Muscle of arm (tissue), 14 donors: ENCODE results near the gene MYH13. TPM values are rescaled to one million over a fixed set of nuclear protein-coding genes. Genes with fewer than 3 reads are reported as not detected.

Experiments used
- DNase-seq: peaks from one replicate; pipeline ENCODE4 v3.0.0-alpha.2; 2013
- long read RNA-seq, 11 donors: transcript quantifications; one replicate each; lab custom pipeline, GENCODE V29; 2026
- polyA plus RNA-seq, 12 donors: library from polyadenylated mRNA; unstranded; fragments of 120-200 nt; gene quantifications; one replicate each; pipeline ENCODE4 v1.2.1, GENCODE V29; 2013; ENCODE audit not compliant: insufficient read length in 12 of 12

The MYH13 gene
- 10 to 100 TPM in 1 of 12 donors, 1 to 10 TPM in 4, under 1 TPM in 6, not detected in 1; 0.39 to 33.1 (median 0.94) TPM for polyA plus RNA-seq
- long read RNA-seq, donor 1: 0 reads
- long read RNA-seq, donor 2: 0 reads
- long read RNA-seq, donor 3: 0 reads
- long read RNA-seq, donor 4: 0 reads
- long read RNA-seq, donor 5: 0 reads
- long read RNA-seq, donor 6: 0 reads
- long read RNA-seq, donor 7: 0 reads
- long read RNA-seq, donor 8: 0 reads
- long read RNA-seq, donor 9: 0 reads
- long read RNA-seq, donor 10: 0 reads
- long read RNA-seq, donor 11: 0 reads

DNA sequence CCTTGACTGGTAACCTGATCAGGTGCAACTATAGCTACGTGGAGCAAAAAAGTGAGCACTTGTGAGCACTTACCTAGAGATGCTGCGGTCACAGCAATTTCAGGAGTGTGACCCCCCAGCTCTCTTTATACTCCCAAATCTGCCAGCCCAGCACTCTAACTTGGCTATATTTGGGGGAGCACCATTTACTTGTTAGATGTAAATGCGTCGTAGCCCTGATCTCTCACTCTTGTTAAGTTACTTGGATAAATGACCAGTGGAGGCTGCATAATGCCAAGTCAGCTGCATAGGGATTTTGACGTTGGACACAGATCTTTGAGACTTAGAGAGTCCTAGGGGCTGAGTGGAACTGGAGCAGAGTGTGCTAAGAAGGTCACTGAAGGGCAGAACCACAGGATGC lies at the start of gene MYH13:
TSS of gene MYH13 (minus strand) at position 101 of the 400 bp plus-strand sequence. CDS start 8,476 bp downstream, outside the sequence.
- no peak for DNase-seq

DNA sequence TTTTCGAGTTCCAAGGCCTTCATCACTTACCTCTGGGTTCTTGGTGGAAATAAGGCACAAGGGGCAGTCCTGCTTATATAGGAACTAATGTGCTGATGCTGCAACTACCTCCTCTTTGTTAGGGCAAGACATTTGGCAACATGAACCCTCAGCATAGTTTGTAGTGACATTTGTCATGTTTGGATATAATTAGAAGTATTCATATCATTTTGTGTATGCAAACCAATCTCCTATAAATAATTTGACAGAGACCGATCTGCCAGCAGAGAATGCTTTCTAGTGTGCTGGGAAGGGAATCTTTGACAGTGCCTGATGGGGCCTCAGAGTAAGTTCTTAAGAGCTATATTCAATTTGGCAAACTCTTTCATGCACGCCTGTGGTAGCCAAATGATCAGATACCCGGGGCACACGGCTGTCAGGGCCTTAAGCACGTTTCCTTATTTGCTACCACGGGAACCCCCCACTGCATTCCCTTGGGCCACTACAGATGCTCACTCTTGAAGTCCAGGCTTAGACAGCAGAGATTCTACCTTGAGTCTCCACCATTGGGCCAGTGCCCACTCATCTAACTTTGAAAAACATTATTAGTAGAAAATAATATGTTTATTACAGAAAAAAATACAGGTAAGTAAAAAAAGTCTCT lies 49.2 kb upstream of the MYH13 start, which contains the start of gene MYH8:
TSS of gene MYH8 (minus strand) at position 51 of the 643 bp plus-strand sequence. CDS start 1,723 bp downstream, outside the sequence.
- peak; percentile 9 for DNase-seq

DNA sequence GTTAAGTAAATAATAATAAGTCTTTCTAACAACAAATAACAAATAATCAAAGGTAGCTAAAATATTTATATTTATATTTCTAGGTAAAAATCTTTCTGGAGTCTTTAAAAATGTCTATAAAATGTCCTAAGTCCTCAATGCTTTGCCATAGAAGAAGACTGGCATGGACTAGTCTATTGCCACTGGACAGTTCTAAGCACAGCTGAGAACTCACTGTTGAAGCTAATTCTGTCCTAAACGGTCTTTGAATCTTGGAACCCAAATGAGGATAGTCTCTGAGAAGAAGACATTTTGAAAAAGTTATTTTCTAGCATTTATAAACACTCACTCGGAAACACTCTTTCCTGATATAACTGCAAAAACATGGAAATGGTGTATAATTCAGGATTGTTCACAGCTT lies 48.4 kb upstream of the MYH13 start:
- no peak for DNase-seq

DNA sequence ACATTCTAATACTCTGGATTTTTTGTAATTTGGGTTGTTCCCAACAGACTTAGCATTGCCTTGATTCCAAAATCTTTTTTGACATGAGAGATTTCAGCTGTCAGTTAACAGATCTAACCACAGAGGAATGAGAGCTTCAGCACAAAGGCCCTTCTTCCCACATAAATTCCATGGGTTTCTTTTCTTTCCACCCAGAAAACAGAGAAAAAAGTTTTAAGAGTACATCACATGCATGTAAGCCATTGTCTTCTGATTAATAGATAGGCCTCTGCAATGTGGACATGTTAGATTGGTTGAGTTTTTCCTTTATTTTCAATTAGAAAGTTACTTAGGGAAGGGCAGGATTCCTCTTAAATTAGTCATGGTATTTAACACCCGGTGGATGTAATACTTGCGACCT lies 48.0 kb upstream of the MYH13 start:
- no peak for DNase-seq

GRCh38 chr17:10417431-10417830 lies 44.6 kb upstream of the MYH13 start:
- DNase-seq: peak; percentile 10

DNA sequence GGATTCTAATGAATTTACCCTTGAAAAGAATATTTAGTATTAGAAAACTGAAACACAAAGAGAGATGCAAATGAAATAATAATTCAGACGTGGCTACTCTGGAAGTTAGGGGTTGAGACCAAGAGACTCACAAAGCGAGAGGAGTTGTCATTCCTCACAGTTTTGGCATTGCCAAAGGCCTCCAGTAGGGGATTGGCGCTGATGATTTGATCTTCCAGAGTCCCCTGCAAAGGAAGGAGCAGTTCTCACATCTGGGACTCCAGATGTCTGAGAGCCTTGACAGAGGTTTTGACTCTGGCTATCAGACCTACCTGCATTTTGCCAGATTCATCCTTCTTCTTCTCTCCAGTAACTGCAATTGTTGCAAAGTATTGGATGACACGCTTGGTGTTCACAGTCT lies 42.4 kb upstream of the MYH13 start:
- DNase-seq: no peak

DNA sequence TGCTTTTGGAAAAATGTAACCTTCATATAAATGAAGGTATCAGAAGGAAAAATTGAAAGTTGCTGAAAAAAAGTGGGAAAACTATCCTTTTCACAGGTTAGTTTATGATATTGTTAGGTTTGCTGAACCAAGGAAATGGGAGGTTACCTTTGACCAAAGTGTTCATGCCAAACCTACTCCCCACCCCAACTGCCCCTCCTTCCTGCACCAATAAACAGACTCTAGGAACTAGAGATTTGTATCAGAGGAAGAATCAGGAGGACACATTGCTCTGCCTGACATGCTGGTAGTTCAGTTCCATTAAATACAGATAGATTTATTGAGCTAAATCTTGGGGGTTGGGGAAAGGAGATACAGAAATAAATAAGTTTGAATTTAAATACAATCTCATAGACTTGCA lies 30.8 kb upstream of the MYH13 start:
- DNase-seq: no peak

GRCh38 chr17:10398352-10398751 lies 25.5 kb upstream of the MYH13 start:
- no peak for DNase-seq

GRCh38 chr17:10396524-10397163 lies 23.8 kb upstream of the MYH13 start:
- no peak for DNase-seq

GRCh38 chr17:10394201-10394887 lies 21.5 kb upstream of the MYH13 start:
- no peak for DNase-seq

DNA sequence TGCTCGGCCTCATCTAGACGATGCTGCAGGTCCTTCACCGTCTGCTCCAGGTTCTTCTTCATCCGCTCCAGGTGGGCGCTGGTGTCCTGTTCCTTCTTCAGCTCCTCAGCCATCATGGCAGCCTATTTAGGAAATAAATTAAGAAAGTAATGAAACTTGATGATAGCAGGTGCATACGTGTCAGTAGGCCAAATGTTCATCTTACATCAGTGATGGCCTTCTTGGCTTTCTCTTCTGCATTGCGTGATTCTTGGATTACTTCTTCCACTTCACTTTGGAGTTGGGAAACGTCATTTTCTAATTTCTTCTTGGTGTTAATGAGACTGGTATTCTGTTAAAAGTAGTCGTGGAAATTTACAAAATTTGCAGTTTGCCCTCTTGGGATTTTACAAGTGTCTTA lies 20.1 kb upstream of the MYH13 start:
- no peak for DNase-seq

GRCh38 chr17:10385871-10386270 lies 13.1 kb upstream of the MYH13 start:
- no peak for DNase-seq

GRCh38 chr17:10384175-10384574 lies 11.4 kb upstream of the MYH13 start:
- peak; percentile 30 for DNase-seq

GRCh38 chr17:10380631-10381408 lies 8.0 kb upstream of the MYH13 start:
- DNase-seq: no peak

DNA sequence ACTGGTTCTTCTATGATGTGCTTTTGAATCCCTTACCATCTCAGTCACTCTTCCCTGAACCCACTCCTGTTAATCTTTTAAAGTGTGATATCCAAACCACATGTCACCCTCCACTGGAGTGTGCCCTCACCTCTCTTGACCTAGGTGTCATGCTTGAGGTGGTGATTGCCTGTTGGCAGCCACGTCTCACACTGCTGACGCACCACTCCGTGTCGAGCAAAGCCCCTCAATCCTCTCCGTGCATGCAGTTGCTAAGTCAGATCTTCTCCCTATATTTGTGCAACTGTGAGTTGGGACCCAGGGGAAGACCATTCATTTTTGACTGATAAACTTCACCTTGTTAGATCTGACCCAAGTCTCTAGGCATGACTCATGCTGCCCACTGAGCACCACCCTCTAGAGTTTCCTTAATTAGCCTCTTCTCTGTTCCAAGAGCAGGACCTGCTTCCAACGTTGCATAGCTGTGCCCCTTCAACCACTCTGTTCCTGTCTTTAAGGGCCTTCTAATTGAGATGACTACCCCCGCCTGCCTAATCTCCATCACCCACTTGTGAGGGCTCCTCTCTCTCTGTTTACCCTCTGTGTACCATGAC lies 2.7 kb downstream of the MYH13 start:
- no peak for DNase-seq

GRCh38 chr17:10369239-10369638 lies 3.6 kb downstream of the MYH13 start:
- DNase-seq: no peak

DNA sequence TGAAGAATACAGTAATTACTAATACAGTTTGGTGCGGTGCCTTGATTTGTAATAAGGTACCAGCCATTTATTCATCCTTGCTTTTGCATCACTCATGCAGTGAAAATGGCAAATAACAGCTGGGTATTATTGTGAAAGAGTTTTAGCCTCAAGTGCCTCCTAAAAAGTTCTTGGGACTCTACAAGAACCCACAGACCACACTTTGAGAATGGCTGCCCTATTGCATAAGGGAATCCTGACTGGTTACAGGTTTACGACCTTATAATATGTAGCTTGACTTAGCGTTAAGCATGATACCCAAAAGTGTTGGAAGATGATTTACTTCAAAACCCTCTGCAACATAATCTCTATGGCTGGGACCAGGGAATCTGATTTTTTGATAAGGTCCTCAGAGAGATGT lies 4.2 kb downstream of the MYH13 start:
- no peak for DNase-seq

- DNase-seq: no peak
These were observed 12.2 kb downstream of the MYH13 start for GRCh38 chr17:10360578-10360977.

DNA sequence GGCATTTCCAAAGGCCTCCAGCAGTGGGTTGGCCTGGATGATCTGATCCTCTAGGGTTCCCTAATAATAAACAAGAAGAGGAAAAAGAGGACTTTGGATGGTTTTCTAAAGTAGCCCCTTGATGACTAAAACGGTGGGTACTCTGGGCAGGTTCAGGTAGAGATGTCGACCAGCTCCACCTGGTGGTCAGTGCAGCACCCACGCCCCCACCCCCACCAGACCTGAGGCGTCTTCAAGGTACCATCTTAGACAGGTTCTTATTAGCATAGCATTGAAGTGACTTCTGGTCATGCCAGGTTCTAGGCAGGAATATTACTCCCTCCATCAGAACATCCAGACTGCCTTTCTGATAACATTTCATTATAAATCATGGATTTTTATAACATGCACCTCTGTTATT lies 15.0 kb downstream of the MYH13 start:
- DNase-seq: no peak

DNA sequence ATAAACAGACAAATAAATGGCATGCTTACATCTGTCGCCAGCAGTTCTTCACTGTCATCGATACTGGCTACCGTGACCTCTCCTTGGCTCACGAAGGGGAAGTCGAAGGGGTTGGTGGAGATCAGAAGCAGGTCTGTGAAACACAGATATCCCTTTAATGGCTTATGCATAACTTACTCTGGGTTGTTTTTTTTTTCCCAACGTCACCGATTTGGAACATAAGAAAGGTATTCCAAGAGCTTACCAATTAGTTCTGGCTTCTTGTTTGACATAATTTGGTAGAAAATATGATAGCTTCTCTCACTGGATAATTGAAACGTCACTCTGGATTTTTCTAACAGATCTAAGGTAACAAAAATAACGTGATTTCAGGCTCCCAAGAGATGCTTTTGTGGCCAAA lies 18.2 kb downstream of the MYH13 start:
- DNase-seq: no peak

GRCh38 chr17:10352893-10353292 lies 19.9 kb downstream of the MYH13 start:
- DNase-seq: no peak
